SK-N-SH treated with all-trans-retinoic acid at 6 μM for 48 hours (cell line): ENCODE data around the gene PDCD2L.
"Not testable (repeated sequence)": the region's sequence is repeated elsewhere in the genome, so short reads cannot be mapped to it uniquely, and the experiment has no call there.

ENCODE experiments used
- ATAC-seq: fragments of 200-7000 bp; cut with Tn5 transposase; 3 replicates; pipeline ENCODE4 v1.9.1; 2020; ENCODE audit warnings: mild to moderate bottlenecking, moderate library complexity
- ARNTL ChIP-seq: fragments of 450-650 bp; formaldehyde crosslinking; IDR thresholded peaks from 2 replicates; pipeline ENCODE4 v1.5.0; 2020; ENCODE audit warnings: low read depth, mild to moderate bottlenecking, moderate library complexity, borderline replicate concordance
- BACH2 ChIP-seq: fragments of 250-450 bp; sonication (Bioruptor Pico); IDR thresholded peaks from 2 replicates; pipeline ENCODE4 v1.9.0; 2021; ENCODE audit warnings: mild to moderate bottlenecking, borderline replicate concordance
- ESRRG ChIP-seq: fragments of 250-450 bp; sonication (Bioruptor Pico); IDR thresholded peaks from 2 replicates; pipeline ENCODE4 v1.6.1; 2021; ENCODE audit warnings: mild to moderate bottlenecking
- GLIS3 ChIP-seq: fragments of 250-450 bp; sonication (Bioruptor Pico); IDR thresholded peaks from 2 replicates; pipeline ENCODE4 v1.5.0; 2020; ENCODE audit warnings: mild to moderate bottlenecking, moderate library complexity
- ISL1 ChIP-seq: fragments of 250-450 bp; sonication (Bioruptor Pico); IDR thresholded peaks from 2 replicates; pipeline ENCODE4 v2.1.2; 2022; ENCODE audit warnings: mild to moderate bottlenecking, moderate library complexity
- OSR1 ChIP-seq: fragments of 250-450 bp; sonication (Bioruptor Pico); IDR thresholded peaks from 2 replicates; pipeline ENCODE4 v1.8.0; 2022; ENCODE audit warnings: moderate library complexity, mild to moderate bottlenecking, inconsistent platforms
- PPARA ChIP-seq: fragments of 250-450 bp; sonication (Bioruptor Pico); IDR thresholded peaks from 2 replicates; pipeline ENCODE4 v1.5.0; 2020; ENCODE audit warnings: mild to moderate bottlenecking, borderline replicate concordance
- RARB ChIP-seq: fragments of 250-450 bp; sonication (Bioruptor Pico); IDR thresholded peaks from 2 replicates; pipeline ENCODE4 v1.8.0; 2021; ENCODE audit warnings: mild to moderate bottlenecking, moderate library complexity
- SNAI2 ChIP-seq: fragments of 250-450 bp; sonication (Bioruptor Pico); IDR thresholded peaks from 2 replicates; pipeline ENCODE4 v1.5.0; 2020; ENCODE audit warnings: mild to moderate bottlenecking, moderate library complexity
- TCF4 ChIP-seq: fragments of 250-450 bp; sonication (Bioruptor Pico); IDR thresholded peaks from 2 replicates; pipeline ENCODE4 v1.8.0; 2021; ENCODE audit warnings: mild to moderate bottlenecking, moderate library complexity, borderline replicate concordance
- TOX ChIP-seq: fragments of 250-450 bp; sonication (Bioruptor Pico); IDR thresholded peaks from 2 replicates; pipeline ENCODE4 v1.8.0; 2021; ENCODE audit warnings: mild to moderate bottlenecking, moderate library complexity, borderline replicate concordance
- ZC3H10 ChIP-seq: fragments of 250-450 bp; sonication (Bioruptor Pico); IDR thresholded peaks from 2 replicates; pipeline ENCODE4 v1.5.1; 2021; ENCODE audit warnings: mild to moderate bottlenecking, moderate library complexity
- ZFP3 ChIP-seq: fragments of 250-450 bp; sonication (Bioruptor Pico); IDR thresholded peaks from 2 replicates; pipeline ENCODE4 v1.5.0; 2020; ENCODE audit warnings: mild to moderate bottlenecking, moderate library complexity
- ZFP30 ChIP-seq: fragments of 450-650 bp; formaldehyde crosslinking; IDR thresholded peaks from 2 replicates; pipeline ENCODE4 v1.5.0; 2022; ENCODE audit warnings: mild to moderate bottlenecking, moderate library complexity
- ZNF565 ChIP-seq: fragments of 450-650 bp; formaldehyde crosslinking; conservative IDR thresholded peaks from 2 replicates; pipeline ENCODE4 v1.5.0; 2020; ENCODE audit warnings: low read depth, mild to moderate bottlenecking, moderate library complexity
- ZNF70 ChIP-seq: fragments of 450-650 bp; formaldehyde crosslinking; IDR thresholded peaks from 2 replicates; pipeline ENCODE4 v1.5.0; 2020; ENCODE audit warnings: mild to moderate bottlenecking, moderate library complexity
- ZNF8 ChIP-seq: fragments of 450-650 bp; formaldehyde crosslinking; IDR thresholded peaks from 2 replicates; pipeline ENCODE4 v1.5.0; 2020; ENCODE audit warnings: mild to moderate bottlenecking, moderate library complexity
- TF ChIP-seq, protein P1 (sequence below): fragments of 250-450 bp; sonication (Bioruptor Pico); IDR thresholded peaks from 2 replicates; pipeline ENCODE4 v1.8.0; 2021; ENCODE audit warnings: low read depth, mild to moderate bottlenecking, moderate library complexity, borderline replicate concordance
- TF ChIP-seq, protein P2 (sequence below): fragments of 250-450 bp; sonication (Bioruptor Pico); IDR thresholded peaks from 2 replicates; pipeline ENCODE4 v1.5.1; 2020; ENCODE audit warnings: low read depth, mild to moderate bottlenecking, moderate library complexity
- TF ChIP-seq, protein P3 (sequence below): fragments of 250-450 bp; sonication (Bioruptor Pico); IDR thresholded peaks from 2 replicates; pipeline ENCODE4 v1.8.0; 2020; ENCODE audit warnings: mild to moderate bottlenecking, moderate library complexity, borderline replicate concordance
- TF ChIP-seq, protein P4 (sequence below): fragments of 250-450 bp; sonication (Bioruptor Pico); IDR thresholded peaks from 2 replicates; pipeline ENCODE4 v1.5.0; 2020; ENCODE audit warnings: mild to moderate bottlenecking, moderate library complexity
- TF ChIP-seq, protein P5 (sequence below): fragments of 250-450 bp; sonication (Bioruptor Pico); IDR thresholded peaks from 2 replicates; pipeline ENCODE4 v1.5.1; 2021; ENCODE audit warnings: mild to moderate bottlenecking, moderate library complexity

The PDCD2L gene

DNA sequence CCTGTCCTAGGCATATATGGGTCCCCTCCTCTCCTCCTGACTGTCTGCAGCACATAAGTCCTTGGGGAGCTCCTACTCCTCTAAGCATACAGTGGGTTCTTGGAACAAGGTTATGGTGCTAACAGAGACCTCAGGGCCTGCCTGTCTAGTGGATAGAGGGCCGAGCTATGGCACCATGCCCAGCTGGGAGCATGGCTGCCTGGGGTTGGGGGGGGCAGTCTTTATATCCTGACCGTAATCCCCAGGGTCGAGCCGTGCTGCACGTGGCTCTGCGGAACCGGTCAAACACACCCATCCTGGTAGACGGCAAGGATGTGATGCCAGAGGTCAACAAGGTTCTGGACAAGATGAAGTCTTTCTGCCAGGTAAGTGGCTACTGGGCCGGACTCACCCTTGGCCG lies 35.9 kb upstream of the PDCD2L start:
- no peak for TF ChIP-seq ESRRG (CRISPR knock-in tag)
- TF ChIP-seq, all 23 proteins: peak for 0
- no peak for ATAC-seq

DNA sequence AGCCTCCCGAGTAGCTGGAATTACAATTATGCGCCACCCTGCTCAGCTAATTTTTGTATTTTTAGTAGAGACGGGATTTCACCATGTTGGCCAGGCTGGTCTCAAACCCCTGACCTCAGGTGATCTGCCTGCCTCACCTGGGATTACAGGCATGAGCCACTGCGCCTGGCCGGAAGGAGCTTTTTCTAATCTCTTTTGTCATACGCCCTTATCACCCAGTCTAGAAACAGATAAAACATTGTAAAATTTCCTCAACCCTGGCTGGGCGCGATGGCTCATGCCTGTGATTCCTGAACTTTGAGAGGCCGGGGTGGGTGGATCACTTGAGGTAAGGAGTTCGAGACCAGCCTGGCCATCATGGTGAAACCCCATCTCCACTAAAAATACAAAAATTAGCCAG lies 35.0 kb upstream of the PDCD2L start:
- not testable (repeated sequence) for ATAC-seq

DNA sequence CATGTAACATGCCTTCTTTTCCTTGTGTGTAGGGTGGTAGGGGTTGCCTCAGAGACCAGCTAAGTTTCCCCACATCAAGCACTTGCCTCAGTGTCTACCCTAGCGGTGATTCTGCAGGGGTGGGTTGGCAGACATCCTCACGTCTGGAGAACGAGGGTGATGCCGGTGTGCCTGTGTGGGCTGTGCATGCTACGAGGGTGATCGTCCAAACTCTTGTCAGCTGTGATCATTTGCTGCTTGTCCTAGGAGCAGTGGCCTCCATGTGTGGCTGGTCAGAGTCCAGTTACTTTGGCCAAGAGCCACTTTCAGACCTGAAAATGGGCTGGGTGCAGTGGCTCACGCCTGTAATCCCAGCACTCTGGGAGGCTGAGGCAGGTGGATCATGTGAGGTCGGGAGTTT lies 34.1 kb upstream of the PDCD2L start:
- TF ChIP-seq TOX (no peak), ZFP3 (CRISPR knock-in tag) (no peak)
- TF ChIP-seq, protein P1, sequence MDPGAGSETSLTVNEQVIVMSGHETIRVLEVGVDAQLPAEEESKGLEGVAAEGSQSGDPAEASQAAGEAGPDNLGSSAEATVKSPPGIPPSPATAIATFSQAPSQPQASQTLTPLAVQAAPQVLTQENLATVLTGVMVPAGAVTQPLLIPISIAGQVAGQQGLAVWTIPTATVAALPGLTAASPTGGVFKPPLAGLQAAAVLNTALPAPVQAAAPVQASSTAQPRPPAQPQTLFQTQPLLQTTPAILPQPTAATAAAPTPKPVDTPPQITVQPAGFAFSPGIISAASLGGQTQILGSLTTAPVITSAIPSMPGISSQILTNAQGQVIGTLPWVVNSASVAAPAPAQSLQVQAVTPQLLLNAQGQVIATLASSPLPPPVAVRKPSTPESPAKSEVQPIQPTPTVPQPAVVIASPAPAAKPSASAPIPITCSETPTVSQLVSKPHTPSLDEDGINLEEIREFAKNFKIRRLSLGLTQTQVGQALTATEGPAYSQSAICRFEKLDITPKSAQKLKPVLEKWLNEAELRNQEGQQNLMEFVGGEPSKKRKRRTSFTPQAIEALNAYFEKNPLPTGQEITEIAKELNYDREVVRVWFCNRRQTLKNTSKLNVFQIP (CRISPR knock-in tag): no peak
- no peak for ATAC-seq

DNA sequence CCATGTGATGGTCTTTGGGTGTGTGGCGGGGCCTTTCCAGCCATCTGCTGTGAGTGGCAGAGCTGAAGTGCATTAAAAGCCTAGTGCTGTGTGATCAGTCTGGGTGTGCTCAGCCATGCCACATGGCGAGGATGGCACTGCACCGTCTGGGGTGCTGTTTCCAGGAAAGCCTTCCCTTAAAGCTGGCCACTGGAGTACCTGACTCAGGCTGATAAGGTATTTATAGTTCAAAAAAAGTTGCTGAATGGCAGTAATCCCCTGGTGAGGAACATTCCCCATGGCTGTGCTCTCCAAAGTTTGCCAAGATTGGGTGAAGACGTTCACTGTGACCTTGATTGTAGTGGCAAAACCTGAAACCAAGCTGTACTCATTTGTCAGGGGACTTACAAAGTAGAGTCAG lies 33.2 kb upstream of the PDCD2L start:
- ATAC-seq: no peak
- TF ChIP-seq GLIS3 (CRISPR knock-in tag) (no peak), OSR1 (CRISPR knock-in tag) (no peak), ZNF565 (no peak), ARNTL (no peak), ZFP3 (CRISPR knock-in tag) (no peak), PPARA (CRISPR knock-in tag) (no peak), BACH2 (CRISPR knock-in tag) (no peak)
- TF ChIP-seq, protein P1 (CRISPR knock-in tag): no peak
- TF ChIP-seq, protein P2, sequence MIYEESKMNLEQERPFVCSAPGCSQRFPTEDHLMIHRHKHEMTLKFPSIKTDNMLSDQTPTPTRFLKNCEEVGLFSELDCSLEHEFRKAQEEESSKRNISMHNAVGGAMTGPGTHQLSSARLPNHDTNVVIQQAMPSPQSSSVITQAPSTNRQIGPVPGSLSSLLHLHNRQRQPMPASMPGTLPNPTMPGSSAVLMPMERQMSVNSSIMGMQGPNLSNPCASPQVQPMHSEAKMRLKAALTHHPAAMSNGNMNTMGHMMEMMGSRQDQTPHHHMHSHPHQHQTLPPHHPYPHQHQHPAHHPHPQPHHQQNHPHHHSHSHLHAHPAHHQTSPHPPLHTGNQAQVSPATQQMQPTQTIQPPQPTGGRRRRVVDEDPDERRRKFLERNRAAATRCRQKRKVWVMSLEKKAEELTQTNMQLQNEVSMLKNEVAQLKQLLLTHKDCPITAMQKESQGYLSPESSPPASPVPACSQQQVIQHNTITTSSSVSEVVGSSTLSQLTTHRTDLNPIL (CRISPR knock-in tag): no peak

DNA sequence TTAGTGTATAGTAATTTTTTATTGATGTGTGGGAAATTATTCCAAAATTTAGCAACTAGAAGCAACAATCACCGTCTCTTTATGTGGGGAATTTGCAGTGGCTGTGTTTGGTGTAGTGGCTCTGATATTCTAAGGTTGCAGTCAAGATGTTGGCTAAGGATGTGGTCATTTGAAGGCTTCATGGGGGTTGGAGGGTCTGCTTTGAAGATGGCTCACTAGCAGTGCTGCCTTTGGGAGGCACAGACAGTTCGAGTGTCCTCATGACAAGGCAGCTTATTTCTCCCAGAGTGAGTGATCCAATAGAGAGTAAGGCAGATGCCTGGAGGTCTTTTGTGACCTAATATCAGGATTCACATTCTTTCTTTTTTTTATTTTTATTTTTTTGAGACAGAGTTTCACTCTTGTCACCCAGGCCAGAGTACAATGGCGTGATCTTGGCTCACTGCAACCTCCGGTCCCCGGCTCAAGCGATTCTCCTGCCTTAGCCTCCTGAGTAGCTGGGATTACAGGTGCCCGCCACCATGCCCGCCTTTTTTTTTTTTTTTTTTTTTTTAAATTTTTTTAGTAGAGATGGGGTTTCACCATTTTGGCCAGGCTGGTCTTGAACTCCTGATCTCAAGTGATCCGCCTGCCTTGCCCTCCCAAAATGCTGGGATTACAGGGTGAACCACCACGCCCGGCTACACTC lies 30.5 kb upstream of the PDCD2L start:
- TF ChIP-seq, protein P1 (CRISPR knock-in tag): no peak
- no peak for TF ChIP-seq RARB
- TF ChIP-seq, protein P3, sequence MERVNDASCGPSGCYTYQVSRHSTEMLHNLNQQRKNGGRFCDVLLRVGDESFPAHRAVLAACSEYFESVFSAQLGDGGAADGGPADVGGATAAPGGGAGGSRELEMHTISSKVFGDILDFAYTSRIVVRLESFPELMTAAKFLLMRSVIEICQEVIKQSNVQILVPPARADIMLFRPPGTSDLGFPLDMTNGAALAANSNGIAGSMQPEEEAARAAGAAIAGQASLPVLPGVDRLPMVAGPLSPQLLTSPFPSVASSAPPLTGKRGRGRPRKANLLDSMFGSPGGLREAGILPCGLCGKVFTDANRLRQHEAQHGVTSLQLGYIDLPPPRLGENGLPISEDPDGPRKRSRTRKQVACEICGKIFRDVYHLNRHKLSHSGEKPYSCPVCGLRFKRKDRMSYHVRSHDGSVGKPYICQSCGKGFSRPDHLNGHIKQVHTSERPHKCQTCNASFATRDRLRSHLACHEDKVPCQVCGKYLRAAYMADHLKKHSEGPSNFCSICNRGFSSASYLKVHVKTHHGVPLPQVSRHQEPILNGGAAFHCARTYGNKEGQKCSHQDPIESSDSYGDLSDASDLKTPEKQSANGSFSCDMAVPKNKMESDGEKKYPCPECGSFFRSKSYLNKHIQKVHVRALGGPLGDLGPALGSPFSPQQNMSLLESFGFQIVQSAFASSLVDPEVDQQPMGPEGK (CRISPR knock-in tag): no peak
- TF ChIP-seq PPARA (CRISPR knock-in tag): no peak
- no peak for TF ChIP-seq ZNF70
- TF ChIP-seq BACH2 (CRISPR knock-in tag): no peak
- TF ChIP-seq OSR1 (CRISPR knock-in tag): no peak
- no peak for TF ChIP-seq ISL1 (CRISPR knock-in tag)
- TF ChIP-seq, protein P4, sequence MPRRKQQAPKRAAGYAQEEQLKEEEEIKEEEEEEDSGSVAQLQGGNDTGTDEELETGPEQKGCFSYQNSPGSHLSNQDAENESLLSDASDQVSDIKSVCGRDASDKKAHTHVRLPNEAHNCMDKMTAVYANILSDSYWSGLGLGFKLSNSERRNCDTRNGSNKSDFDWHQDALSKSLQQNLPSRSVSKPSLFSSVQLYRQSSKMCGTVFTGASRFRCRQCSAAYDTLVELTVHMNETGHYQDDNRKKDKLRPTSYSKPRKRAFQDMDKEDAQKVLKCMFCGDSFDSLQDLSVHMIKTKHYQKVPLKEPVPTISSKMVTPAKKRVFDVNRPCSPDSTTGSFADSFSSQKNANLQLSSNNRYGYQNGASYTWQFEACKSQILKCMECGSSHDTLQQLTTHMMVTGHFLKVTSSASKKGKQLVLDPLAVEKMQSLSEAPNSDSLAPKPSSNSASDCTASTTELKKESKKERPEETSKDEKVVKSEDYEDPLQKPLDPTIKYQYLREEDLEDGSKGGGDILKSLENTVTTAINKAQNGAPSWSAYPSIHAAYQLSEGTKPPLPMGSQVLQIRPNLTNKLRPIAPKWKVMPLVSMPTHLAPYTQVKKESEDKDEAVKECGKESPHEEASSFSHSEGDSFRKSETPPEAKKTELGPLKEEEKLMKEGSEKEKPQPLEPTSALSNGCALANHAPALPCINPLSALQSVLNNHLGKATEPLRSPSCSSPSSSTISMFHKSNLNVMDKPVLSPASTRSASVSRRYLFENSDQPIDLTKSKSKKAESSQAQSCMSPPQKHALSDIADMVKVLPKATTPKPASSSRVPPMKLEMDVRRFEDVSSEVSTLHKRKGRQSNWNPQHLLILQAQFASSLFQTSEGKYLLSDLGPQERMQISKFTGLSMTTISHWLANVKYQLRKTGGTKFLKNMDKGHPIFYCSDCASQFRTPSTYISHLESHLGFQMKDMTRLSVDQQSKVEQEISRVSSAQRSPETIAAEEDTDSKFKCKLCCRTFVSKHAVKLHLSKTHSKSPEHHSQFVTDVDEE (CRISPR knock-in tag): no peak
- no peak for TF ChIP-seq ZNF8 (CRISPR knock-in tag)
- TF ChIP-seq ZFP3 (CRISPR knock-in tag): no peak
- no peak for TF ChIP-seq ZNF565
- no peak for TF ChIP-seq GLIS3 (CRISPR knock-in tag)
- TF ChIP-seq TOX: no peak
- TF ChIP-seq, protein P5, sequence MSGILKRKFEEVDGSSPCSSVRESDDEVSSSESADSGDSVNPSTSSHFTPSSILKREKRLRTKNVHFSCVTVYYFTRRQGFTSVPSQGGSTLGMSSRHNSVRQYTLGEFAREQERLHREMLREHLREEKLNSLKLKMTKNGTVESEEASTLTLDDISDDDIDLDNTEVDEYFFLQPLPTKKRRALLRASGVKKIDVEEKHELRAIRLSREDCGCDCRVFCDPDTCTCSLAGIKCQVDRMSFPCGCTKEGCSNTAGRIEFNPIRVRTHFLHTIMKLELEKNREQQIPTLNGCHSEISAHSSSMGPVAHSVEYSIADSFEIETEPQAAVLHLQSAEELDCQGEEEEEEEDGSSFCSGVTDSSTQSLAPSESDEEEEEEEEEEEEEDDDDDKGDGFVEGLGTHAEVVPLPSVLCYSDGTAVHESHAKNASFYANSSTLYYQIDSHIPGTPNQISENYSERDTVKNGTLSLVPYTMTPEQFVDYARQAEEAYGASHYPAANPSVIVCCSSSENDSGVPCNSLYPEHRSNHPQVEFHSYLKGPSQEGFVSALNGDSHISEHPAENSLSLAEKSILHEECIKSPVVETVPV (CRISPR knock-in tag): no peak
- no peak for TF ChIP-seq TCF4 (CRISPR knock-in tag)
- TF ChIP-seq SNAI2: no peak
- TF ChIP-seq ZFP30 (CRISPR knock-in tag): no peak
- TF ChIP-seq ZC3H10 (CRISPR knock-in tag): no peak
- TF ChIP-seq, all 23 proteins: peak for 0
- ATAC-seq: no peak
